Measurements from ENCODE around the gene FOXA3. TPM values are rescaled to one million over a fixed set of nuclear protein-coding genes. Genes with fewer than 3 reads are reported as not detected.

Gene FOXA3
- total RNA-seq, 1 experiment from 2014 or later = 15.3 TPM

- Histone ChIP-seq H3K27me3 (replicated peaks; ENCODE audit: control insufficient read depth, insufficient read depth, low read length) (no peaks in the 10 kb centered on the region), H3K4me1 (peaks cover 13% of the 10 kb centered on the region), H3K36me3 (ENCODE audit: control insufficient read depth, insufficient read depth, low read length) (no peaks in the 10 kb centered on the region), H3K9me3 (no peaks in the 10 kb centered on the region), H3K4me3 (ENCODE audit: low read depth, low read length) (peak overlapping the region; percentile 84)
- no peak for TF ChIP-seq CTCF (IDR thresholded peaks at IDR 0.05; ENCODE audit: insufficient read depth in 1 of 2, low read depth in 1 of 2, low read length in 1 of 2, severe bottlenecking in 1 of 2, unreplicated experiment in 1 of 2)
- Mint-ChIP-seq H3K9me3 (ENCODE audit: unreplicated experiment) (no peaks in the 10 kb centered on the region), H3K4me3 (ENCODE audit: unreplicated experiment) (peak overlapping the region; percentile 93), H3K27ac (ENCODE audit: unreplicated experiment) (peak overlapping the region; percentile 95), H3K4me1 (ENCODE audit: low read depth, unreplicated experiment) (peaks cover 12% of the 10 kb centered on the region), H3K27me3 (ENCODE audit: insufficient read depth, unreplicated experiment) (no peaks in the 10 kb centered on the region), H3K36me3 (ENCODE audit: insufficient read depth, unreplicated experiment) (peaks cover 31% of the 10 kb centered on the region)
- ChIA-PET CTCF (interaction anchor here (0.5 to 2.6 kb wide), 6 partner anchors 16 to 513 kb away, joined by 3 to 20 read pairs (median 6); partner anchors contain the start of genes FOXA3 and MYPOP), POLR2A (interaction anchor here (0.6 to 2.6 kb wide), 9 partner anchors 16 to 903 kb away, joined by 3 to 25 read pairs (median 6); partner anchors contain the start of genes CCDC61, FBXO46, FOXA3 and MYPOP)
- intact Hi-C loops (cut with micrococcal nuclease; ENCODE audit: unreplicated experiment) = no loop called here
- peak; percentile 93 to 94 for DNase-seq
- no TSS peak for BruUV-seq (replicated peaks)
Observed at GRCh38 chr19:45886427-45887199, 22.5 kb downstream of the FOXA3 start.

GRCh38 chr19:45887200-45887710, 23.1 kb downstream of the FOXA3 start:
- H3K9me3 ChIP-seq = no peaks in the 10 kb centered on the region
- Mint-ChIP-seq H3K9me3 (ENCODE audit: unreplicated experiment) (no peaks in the 10 kb centered on the region), H3K4me1 (ENCODE audit: low read depth, unreplicated experiment) (peaks cover 7% of the 10 kb centered on the region), H3K4me3 (ENCODE audit: unreplicated experiment) (peak overlapping the region; percentile 93), H3K27me3 (ENCODE audit: insufficient read depth, unreplicated experiment) (no peaks in the 10 kb centered on the region), H3K36me3 (ENCODE audit: insufficient read depth, unreplicated experiment) (peaks cover 26% of the 10 kb centered on the region), H3K27ac (ENCODE audit: unreplicated experiment) (peak overlapping the region; percentile 95)
- no peak for DNase-seq
- H3K4me3 ChIP-seq (ENCODE audit: low read depth, low read length) = peak overlapping the region; percentile 84
- H3K4me1 ChIP-seq = peaks cover 10% of the 10 kb centered on the region
- CTCF ChIA-PET = interaction anchor here (0.5 to 1.6 kb wide), 2 partner anchors 14 to 70 kb away, joined by 4 to 6 read pairs; no protein-coding TSS in a partner anchor
- H3K27me3 ChIP-seq (replicated peaks; ENCODE audit: control insufficient read depth, insufficient read depth, low read length) = no peaks in the 10 kb centered on the region
- no peaks in the 10 kb centered on the region for H3K36me3 ChIP-seq (ENCODE audit: control insufficient read depth, insufficient read depth, low read length)
- no peak for TF ChIP-seq CTCF (IDR thresholded peaks at IDR 0.05; ENCODE audit: insufficient read depth in 1 of 2, low read depth in 1 of 2, low read length in 1 of 2, severe bottlenecking in 1 of 2, unreplicated experiment in 1 of 2)
- intact Hi-C loops (cut with micrococcal nuclease; ENCODE audit: unreplicated experiment) = no loop called here
- BruUV-seq (replicated peaks) = no TSS peak
- POLR2A ChIA-PET = interaction anchor here (0.8 to 2.6 kb wide), 2 partner anchors 23 to 157 kb away, joined by 16 to 25 read pairs; partner anchors contain the start of genes FBXO46, FOXA3 and SYMPK

- intact Hi-C loops (cut with micrococcal nuclease; ENCODE audit: unreplicated experiment) = no loop called here
- CTCF ChIA-PET = interaction anchor here (0.6 to 1.0 kb wide), 2 partner anchors 14 to 18 kb away, joined by 3 read pairs; no protein-coding TSS in a partner anchor
Observed at GRCh38 chr19:45889210-45889885, 25.2 kb downstream of the FOXA3 start.

More at GRCh38 chr19:45889210-45889885, 25.2 kb downstream of the FOXA3 start:
- no peaks in the 10 kb centered on the region for H3K9me3 Mint-ChIP-seq (ENCODE audit: unreplicated experiment)
- no peak overlapping the region for H3K4me3 Mint-ChIP-seq (ENCODE audit: unreplicated experiment)
- H3K36me3 Mint-ChIP-seq (ENCODE audit: insufficient read depth, unreplicated experiment) = peaks cover 13% of the 10 kb centered on the region
- H3K27me3 ChIP-seq (replicated peaks; ENCODE audit: control insufficient read depth, insufficient read depth, low read length) = no peaks in the 10 kb centered on the region
- peaks cover 5% of the 10 kb centered on the region for H3K4me1 Mint-ChIP-seq (ENCODE audit: low read depth, unreplicated experiment)
- POLR2A ChIA-PET = interaction anchor here (0.6 kb wide), 1 partner anchor 73 kb away, joined by 5 read pairs; no protein-coding TSS in a partner anchor
- H3K36me3 ChIP-seq (ENCODE audit: control insufficient read depth, insufficient read depth, low read length) = no peaks in the 10 kb centered on the region
- H3K27me3 Mint-ChIP-seq (ENCODE audit: insufficient read depth, unreplicated experiment) = no peaks in the 10 kb centered on the region
- TF ChIP-seq CTCF (IDR thresholded peaks at IDR 0.05; ENCODE audit: insufficient read depth in 1 of 2, low read depth in 1 of 2, low read length in 1 of 2, severe bottlenecking in 1 of 2, unreplicated experiment in 1 of 2) = no peak
- no TSS peak for BruUV-seq (replicated peaks)
- H3K9me3 ChIP-seq = no peaks in the 10 kb centered on the region
- no peak overlapping the region for H3K4me3 ChIP-seq (ENCODE audit: low read depth, low read length)
- no peak overlapping the region for H3K27ac Mint-ChIP-seq (ENCODE audit: unreplicated experiment)
- H3K4me1 ChIP-seq = peaks cover 6% of the 10 kb centered on the region
- DNase-seq = no peak
